HG03045 (cell line): ENCODE data around the gene LMLN.
"Not testable (repeated sequence)": the region's sequence is repeated elsewhere in the genome, so short reads cannot be mapped to it uniquely, and the experiment has no call there.

Experiments
- ATAC-seq: cut with Tn5 transposase; IDR thresholded peaks from one replicate; pipeline ENCODE4 v1.9.1; 2021; ENCODE audit warnings: mild to moderate bottlenecking, moderate library complexity; ENCODE audit not compliant: unreplicated experiment

LMLN gene

GRCh38 chr3:197956626-197956988 is 3.4 kb upstream of the LMLN start:
- no peak for ATAC-seq

- ATAC-seq = no peak
These were observed 2.3 kb upstream of the LMLN start for GRCh38 chr3:197957790-197958133.

- no peak for ATAC-seq
These were observed 1.7 kb upstream of the LMLN start for GRCh38 chr3:197958346-197958745.

GRCh38 chr3:197958848-197959247 is 1.2 kb upstream of the LMLN start:
- ATAC-seq = not testable (repeated sequence)

GRCh38 chr3:197959500-197959890 is 522 bp upstream of the LMLN start:
- no peak for ATAC-seq

GRCh38 chr3:197960694-197961581 is 921 bp downstream of the LMLN start:
- ATAC-seq = no peak

GRCh38 chr3:197961582-197961945 is 1.5 kb downstream of the LMLN start:
- ATAC-seq = no peak

- ATAC-seq = no peak
These were observed 3.1 kb downstream of the LMLN start for GRCh38 chr3:197963019-197963637.

GRCh38 chr3:197967337-197967989 is 7.4 kb downstream of the LMLN start:
- ATAC-seq = not testable (repeated sequence)

GRCh38 chr3:197970588-197970987 is 10.6 kb downstream of the LMLN start:
- no peak for ATAC-seq

- no peak for ATAC-seq
These were observed 14.0 kb downstream of the LMLN start for GRCh38 chr3:197974016-197974415.

- ATAC-seq = no peak
These were observed 15.3 kb downstream of the LMLN start for GRCh38 chr3:197975311-197975710.

- ATAC-seq = no peak
These were observed 23.1 kb downstream of the LMLN start for GRCh38 chr3:197983076-197983475.

GRCh38 chr3:197989651-197990050 is 29.6 kb downstream of the LMLN start:
- ATAC-seq = no peak

- no peak for ATAC-seq
These were observed 34.7 kb downstream of the LMLN start for GRCh38 chr3:197994736-197995135.

GRCh38 chr3:197996855-197997254 is 36.8 kb downstream of the LMLN start:
- no peak for ATAC-seq

- no peak for ATAC-seq
These were observed 37.9 kb downstream of the LMLN start for GRCh38 chr3:197997936-197998335.

- no peak for ATAC-seq
These were observed 57.1 kb downstream of the LMLN start for GRCh38 chr3:198017090-198017489.

GRCh38 chr3:198018416-198018815 is 58.4 kb downstream of the LMLN start:
- ATAC-seq = no peak

GRCh38 chr3:198019115-198019514 is 59.1 kb downstream of the LMLN start:
- ATAC-seq = no peak

- no peak for ATAC-seq
These were observed 61.3 kb downstream of the LMLN start for GRCh38 chr3:198021320-198021719.

GRCh38 chr3:198022604-198023003 is 62.6 kb downstream of the LMLN start:
- ATAC-seq = no peak
